HUES64 (cell line): Measurements from ENCODE around the gene PSMD12.

Experiments
- H3K27ac ChIP-seq: 2 replicates; pipeline ENCODE4 v1.7.0; 2013; ENCODE audit warnings: low read depth, low read length, inconsistent platforms
- H3K27me3 ChIP-seq: 2 replicates; pipeline ENCODE4 v1.6.1; 2013; ENCODE audit warnings: mild to moderate bottlenecking, low read length; ENCODE audit not compliant: insufficient read depth
- H3K36me3 ChIP-seq: 2 replicates; pipeline ENCODE4 v1.6.1; 2013; ENCODE audit warnings: mild to moderate bottlenecking, low read length; ENCODE audit not compliant: insufficient read depth
- H3K4me1 ChIP-seq: 2 replicates; pipeline ENCODE4 v1.6.1; 2013; ENCODE audit warnings: mild to moderate bottlenecking, low read length, moderate library complexity; ENCODE audit not compliant: insufficient read depth
- H3K4me3 ChIP-seq: 2 replicates; pipeline ENCODE4 v1.5.1; 2013; ENCODE audit warnings: mild to moderate bottlenecking, low read length, moderate library complexity
- H3K9ac ChIP-seq: 2 replicates; pipeline ENCODE4 v1.6.1; 2013; ENCODE audit warnings: mild to moderate bottlenecking, low read depth, low read length
- H3K9me3 ChIP-seq: 2 replicates; pipeline ENCODE4 v1.6.1; 2013; ENCODE audit warnings: low read depth, low read length; ENCODE audit not compliant: insufficient read depth
- WGBS: fragments of 150-250, 120-280 bp; methylation state at CpG from one replicate; pipeline ENCODE4 v1.1.7; 2013; ENCODE audit warnings: missing lambda C conversion rate; 5-methylcytosine and 5-hydroxymethylcytosine counted together

Gene PSMD12

GRCh38 chr17:67375054-67375427 lies 8.7 kb upstream of the PSMD12 start:
- Histone ChIP-seq H3K4me3 (no peak overlapping the region), H3K4me1 (peaks cover 13% of the 10 kb centered on the region; the same call in 1 of the 2 replicates), H3K27ac (no peak overlapping the region), H3K9ac (no peak overlapping the region), H3K9me3 (no peaks in the 10 kb centered on the region), H3K36me3 (peaks cover 5% of the 10 kb centered on the region; the same call in 1 of the 2 replicates), H3K27me3 (no peaks in the 10 kb centered on the region)
- WGBS: 93% methylated on average over 5 of the region's 5 CpGs

DNA sequence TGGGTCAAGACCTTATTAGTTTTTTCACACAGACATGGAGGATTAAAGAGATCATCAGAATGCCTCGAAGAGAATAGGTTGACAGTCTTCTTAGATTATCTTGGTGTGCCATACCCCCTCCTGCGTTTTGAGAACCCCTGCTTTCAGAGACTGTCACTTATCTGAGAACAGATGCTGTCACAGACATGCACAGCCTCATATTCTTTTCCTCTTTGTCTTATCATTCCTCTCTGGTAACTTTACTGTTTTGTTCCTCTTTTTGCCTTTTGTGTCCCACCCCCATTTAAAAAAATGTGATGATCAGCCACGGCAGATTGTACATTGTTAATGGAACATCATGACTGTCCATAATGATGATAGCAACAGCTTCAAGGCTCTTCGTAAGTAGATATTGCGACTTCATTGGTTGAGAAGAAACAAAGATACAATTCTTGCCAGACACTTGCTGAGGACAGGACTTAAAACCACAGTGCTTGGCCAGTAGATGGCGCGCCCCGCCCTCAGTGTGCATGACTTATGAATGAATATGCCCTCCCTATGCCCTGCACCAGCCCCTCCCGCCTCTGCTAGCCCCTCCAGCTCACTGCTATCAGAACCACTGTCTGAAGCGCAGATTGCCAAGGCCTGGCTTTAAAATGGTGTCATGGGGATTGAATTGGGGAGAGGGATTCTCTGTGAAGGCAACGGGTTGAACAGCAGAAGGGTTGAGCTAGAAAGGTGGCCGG lies 8.1 kb upstream of the PSMD12 start:
- no peak overlapping the region for H3K27ac ChIP-seq
- no peak overlapping the region for H3K9ac ChIP-seq
- no peaks in the 10 kb centered on the region for H3K9me3 ChIP-seq
- H3K4me1 ChIP-seq: peaks cover 11% of the 10 kb centered on the region; the same call in 1 of the 2 replicates
- H3K36me3 ChIP-seq: peaks cover 2% of the 10 kb centered on the region; the same call in 1 of the 2 replicates
- H3K27me3 ChIP-seq: no peaks in the 10 kb centered on the region
- 57% methylated on average over 12 of the region's 12 CpGs for WGBS
- no peak overlapping the region for H3K4me3 ChIP-seq

DNA sequence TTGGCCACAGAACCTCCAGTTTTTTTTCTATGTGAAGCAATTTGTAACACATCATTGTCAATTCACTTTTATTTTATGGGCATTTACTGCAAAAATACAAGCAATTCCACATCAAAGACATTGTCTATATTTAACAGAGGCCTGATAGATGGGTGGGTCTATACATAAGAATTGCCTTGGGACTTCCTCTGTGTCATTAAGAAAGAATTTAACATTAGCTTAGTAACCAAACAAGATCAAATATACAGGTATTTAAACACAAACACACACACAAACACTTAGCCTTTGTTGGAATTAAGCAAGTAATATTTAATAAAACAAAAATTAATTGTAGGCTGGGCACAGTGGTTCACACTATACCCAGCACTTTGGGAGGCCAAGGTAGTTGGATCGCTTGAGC lies 6.4 kb upstream of the PSMD12 start:
- H3K36me3 ChIP-seq: no peaks in the 10 kb centered on the region
- no peaks in the 10 kb centered on the region for H3K27me3 ChIP-seq
- no peak overlapping the region for H3K9ac ChIP-seq
- no peak overlapping the region for H3K4me3 ChIP-seq
- no peak overlapping the region for H3K27ac ChIP-seq
- H3K9me3 ChIP-seq: no peaks in the 10 kb centered on the region
- H3K4me1 ChIP-seq: peaks cover 6% of the 10 kb centered on the region; the same call in 1 of the 2 replicates
- WGBS: 100% methylated on average over 1 of the region's 1 CpG

- H3K9me3 ChIP-seq: no peaks in the 10 kb centered on the region
- no peak overlapping the region for H3K9ac ChIP-seq
- no peak overlapping the region for H3K27ac ChIP-seq
- H3K4me1 ChIP-seq: peaks cover 11% of the 10 kb centered on the region; the same call in 1 of the 2 replicates
- no peak overlapping the region for H3K4me3 ChIP-seq
- no peaks in the 10 kb centered on the region for H3K27me3 ChIP-seq
- H3K36me3 ChIP-seq: peaks cover 1% of the 10 kb centered on the region
These were observed 3.3 kb upstream of the PSMD12 start for GRCh38 chr17:67369676-67370075.

DNA sequence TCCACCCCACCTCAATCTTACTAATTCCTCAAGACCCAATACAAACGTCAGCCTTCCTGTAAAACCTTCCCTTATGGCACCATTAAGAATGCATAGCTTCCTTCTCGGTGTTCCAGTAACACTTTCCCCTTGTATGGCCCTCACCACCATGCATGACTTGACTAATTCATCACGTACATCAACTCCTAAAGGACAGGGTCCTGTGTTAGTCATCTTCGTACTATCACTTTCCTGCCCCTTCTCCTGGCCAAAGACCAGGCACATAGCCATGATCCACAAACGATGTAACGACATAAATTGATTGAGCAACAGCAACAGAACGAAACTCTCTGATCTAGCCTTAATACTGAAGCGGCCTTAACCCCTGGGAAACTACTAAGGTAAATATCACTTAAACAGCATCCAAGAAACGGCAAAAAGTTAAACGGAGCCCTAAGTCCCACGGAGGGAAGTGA lies 612 bp downstream of the PSMD12 start:
- WGBS: under 1% methylated on average over 11 of the region's 11 CpGs
- no peaks in the 10 kb centered on the region for H3K27me3 ChIP-seq
- H3K9me3 ChIP-seq: no peaks in the 10 kb centered on the region
- H3K27ac ChIP-seq: peak overlapping the region; percentile 81
- peak overlapping the region; percentile 80 for H3K4me3 ChIP-seq
- peak overlapping the region; percentile 95 for H3K9ac ChIP-seq
- H3K4me1 ChIP-seq: peaks cover 8% of the 10 kb centered on the region; the same call in 1 of the 2 replicates
- peaks cover 27% of the 10 kb centered on the region for H3K36me3 ChIP-seq

- WGBS: 80% methylated on average over 26 of the region's 26 CpGs
- H3K27ac ChIP-seq: no peak overlapping the region
These were observed 1.3 kb downstream of the PSMD12 start for GRCh38 chr17:67364847-67365737.

DNA sequence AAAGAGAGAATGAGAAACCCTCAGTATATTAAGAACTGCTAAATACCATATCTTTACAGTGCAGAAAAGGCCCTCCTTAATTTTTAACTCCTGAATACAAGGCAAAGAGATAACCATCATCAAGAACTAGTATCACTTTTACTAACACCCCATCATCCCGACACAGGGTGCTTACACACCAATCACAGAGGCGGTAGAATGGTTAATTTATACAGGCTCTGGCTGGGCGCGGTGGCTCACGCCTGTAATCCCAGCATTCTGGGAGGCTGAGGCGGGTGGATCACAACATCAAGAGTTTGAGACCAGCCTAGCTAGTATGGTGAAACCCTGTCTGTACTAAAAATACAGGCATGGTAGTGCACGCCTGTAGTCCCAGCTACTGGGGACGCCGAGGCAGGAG lies 4.2 kb downstream of the PSMD12 start:
- Histone ChIP-seq H3K27ac (no peak overlapping the region), H3K36me3 (peaks cover 58% of the 10 kb centered on the region), H3K9ac (no peak overlapping the region), H3K9me3 (no peaks in the 10 kb centered on the region), H3K4me3 (no peak overlapping the region), H3K4me1 (peaks cover 11% of the 10 kb centered on the region; the same call in 1 of the 2 replicates), H3K27me3 (no peaks in the 10 kb centered on the region)
- 96% methylated on average over 9 of the region's 9 CpGs for WGBS

More at GRCh38 chr17:67364847-67365737, 1.3 kb downstream of the PSMD12 start:
- Histone ChIP-seq H3K27me3 (no peaks in the 10 kb centered on the region), H3K9ac (peak overlapping the region; percentile 95; the same call in 1 of the 2 replicates), H3K4me1 (peaks cover 8% of the 10 kb centered on the region; the same call in 1 of the 2 replicates), H3K36me3 (peaks cover 34% of the 10 kb centered on the region), H3K9me3 (no peaks in the 10 kb centered on the region), H3K4me3 (peak overlapping the region; percentile 80)

DNA sequence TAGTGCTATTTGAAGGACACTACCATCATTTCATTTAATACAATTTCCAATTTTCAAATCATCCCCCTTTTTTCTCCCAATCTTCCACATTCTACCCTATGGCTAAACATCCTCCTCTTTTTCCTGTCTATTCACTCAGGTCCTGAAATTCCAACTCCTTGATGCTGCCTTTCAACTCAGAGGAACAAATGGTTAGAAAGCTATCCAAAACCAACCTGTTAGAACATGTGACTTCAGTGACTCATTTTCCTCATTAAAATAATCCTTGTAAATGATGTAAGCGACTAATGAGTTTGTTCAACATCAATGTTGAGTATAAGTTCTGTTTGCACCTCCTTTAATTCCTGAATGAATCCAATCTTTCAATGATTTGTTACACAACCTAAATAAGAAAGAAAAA lies 5.5 kb downstream of the PSMD12 start:
- peaks cover 69% of the 10 kb centered on the region for H3K36me3 ChIP-seq
- H3K27ac ChIP-seq: no peak overlapping the region
- no peak overlapping the region for H3K9ac ChIP-seq
- peaks cover 7% of the 10 kb centered on the region; the same call in 1 of the 2 replicates for H3K4me1 ChIP-seq
- no peaks in the 10 kb centered on the region for H3K27me3 ChIP-seq
- no CpG with 5 or more reads among the region's 1 CpG for WGBS
- no peak overlapping the region for H3K4me3 ChIP-seq
- no peaks in the 10 kb centered on the region for H3K9me3 ChIP-seq

DNA sequence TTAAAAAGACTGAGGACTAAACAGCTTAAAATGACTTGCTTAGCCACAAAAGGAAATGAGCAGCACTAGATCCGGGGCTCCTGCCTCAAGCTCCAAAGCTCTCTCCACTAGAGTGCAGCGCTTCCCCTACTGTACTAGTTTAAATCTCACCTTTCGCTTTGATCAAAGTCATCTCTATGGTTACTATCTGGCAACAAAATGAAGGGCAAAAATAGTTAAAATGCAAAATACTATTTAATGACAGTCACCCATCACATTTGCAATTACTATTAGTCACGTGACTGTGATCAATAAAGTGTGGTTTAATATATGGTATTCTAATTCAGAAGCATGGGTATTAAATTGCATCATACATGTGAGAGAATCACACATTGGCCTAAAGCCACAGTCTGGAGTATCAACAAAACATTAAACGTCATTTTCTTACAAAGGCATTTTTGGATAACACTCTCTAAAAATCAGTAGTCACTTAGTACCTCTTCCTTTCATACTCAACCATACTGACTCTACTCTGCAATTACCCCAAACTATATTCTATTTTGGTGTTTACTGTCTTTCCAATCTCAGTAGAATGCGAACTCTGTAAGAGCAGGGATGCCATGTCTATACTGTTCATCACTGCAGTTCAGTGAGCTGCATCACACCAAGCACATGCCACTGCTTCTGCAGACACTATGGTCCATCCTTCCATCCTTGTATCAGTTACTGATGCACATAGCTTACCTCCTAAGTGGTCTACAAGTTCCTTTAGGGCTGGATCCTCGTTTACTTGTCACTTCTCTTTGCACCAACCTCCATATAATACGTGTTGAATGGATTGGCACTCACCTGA lies 6.2 kb downstream of the PSMD12 start:
- Histone ChIP-seq H3K27me3 (no peaks in the 10 kb centered on the region), H3K27ac (no peak overlapping the region), H3K4me1 (peaks cover 5% of the 10 kb centered on the region; the same call in 1 of the 2 replicates), H3K36me3 (peaks cover 76% of the 10 kb centered on the region), H3K9me3 (no peaks in the 10 kb centered on the region), H3K9ac (no peak overlapping the region), H3K4me3 (no peak overlapping the region)
- WGBS: 90% methylated on average over 7 of the region's 8 CpGs

DNA sequence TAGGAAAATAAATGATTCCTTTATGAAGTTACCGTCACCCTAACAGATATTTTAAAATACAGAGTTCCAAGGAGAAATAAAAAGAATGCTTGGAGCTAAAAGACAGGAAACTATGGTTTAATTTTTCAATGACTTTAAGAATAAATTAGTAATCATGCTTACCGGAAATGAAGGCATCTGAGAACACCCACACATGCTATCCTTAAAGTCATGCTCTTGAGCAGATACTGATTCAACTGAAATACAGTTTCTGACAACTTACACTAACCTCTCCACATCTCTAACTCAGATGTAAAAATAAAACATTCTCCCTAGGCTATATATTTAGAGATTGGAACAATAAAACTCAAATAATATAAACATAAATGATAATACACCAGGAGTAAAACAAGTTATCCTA lies 7.8 kb downstream of the PSMD12 start:
- H3K27me3 ChIP-seq: no peaks in the 10 kb centered on the region
- H3K36me3 ChIP-seq: peaks cover 84% of the 10 kb centered on the region
- H3K27ac ChIP-seq: no peak overlapping the region
- no peak overlapping the region for H3K4me3 ChIP-seq
- no peak overlapping the region for H3K9ac ChIP-seq
- H3K4me1 ChIP-seq: 0 out of 2 replicates have a peak, but pooled peaks cover 3% of the 10 kb centered on the region
- no peaks in the 10 kb centered on the region for H3K9me3 ChIP-seq
- WGBS: 94% methylated on average over 1 of the region's 2 CpGs
